GM21723 (cell line): ENCODE results near the gene WNT2.
"Not testable (repeated sequence)": the region's sequence is repeated elsewhere in the genome, so short reads cannot be mapped to it uniquely, and the experiment has no call there.

Source experiments
- ATAC-seq: cut with Tn5 transposase; IDR thresholded peaks from one replicate; pipeline ENCODE4 v1.9.1; 2021; ENCODE audit warnings: mild to moderate bottlenecking, moderate library complexity; ENCODE audit not compliant: unreplicated experiment

The WNT2 gene

DNA sequence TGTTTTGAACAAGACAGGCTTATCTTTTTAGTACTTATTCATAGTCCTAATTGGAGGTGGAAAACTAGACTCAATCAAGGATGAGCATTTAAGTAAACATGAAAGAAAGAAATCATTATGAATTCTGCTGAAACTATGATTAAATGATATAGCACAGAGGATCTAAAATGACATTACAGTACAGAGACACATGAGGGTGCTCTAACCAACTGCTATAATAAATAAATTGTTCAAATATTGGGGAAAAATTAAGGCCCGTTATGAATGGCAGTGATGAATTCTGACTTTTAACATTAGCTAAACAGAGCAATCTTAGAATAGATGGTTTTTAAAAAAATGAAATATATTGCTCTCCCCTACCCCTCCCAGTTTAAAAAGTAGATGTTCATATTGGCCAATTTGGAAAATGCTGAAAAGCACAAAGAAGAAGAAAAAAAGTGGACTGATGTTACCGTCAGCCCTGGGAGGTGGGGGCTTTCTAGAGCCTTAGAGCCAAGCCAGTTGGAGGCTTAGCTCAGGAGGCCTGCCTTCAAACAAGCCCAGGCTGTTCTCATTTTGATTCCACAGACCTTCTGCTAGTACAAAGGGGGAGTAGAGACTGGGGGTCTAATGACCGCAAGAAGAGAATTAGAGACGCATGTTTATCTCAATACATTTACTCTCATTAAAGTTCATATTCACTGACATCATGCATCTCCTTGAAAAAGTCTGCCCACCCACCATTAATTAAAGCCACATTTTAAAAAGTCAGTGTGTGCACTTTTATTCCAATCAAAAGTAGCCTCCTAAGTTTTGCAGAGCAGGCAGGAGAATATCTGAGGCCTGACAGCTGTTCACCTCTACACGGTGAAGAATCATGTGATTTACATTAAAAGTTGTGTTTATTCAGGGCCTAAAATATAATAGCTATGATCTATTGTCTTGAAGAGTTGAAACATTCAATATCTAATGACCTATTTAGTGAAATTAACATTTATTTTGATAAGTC lies 10.0 kb downstream of the WNT2 start:
- no peak for ATAC-seq

DNA sequence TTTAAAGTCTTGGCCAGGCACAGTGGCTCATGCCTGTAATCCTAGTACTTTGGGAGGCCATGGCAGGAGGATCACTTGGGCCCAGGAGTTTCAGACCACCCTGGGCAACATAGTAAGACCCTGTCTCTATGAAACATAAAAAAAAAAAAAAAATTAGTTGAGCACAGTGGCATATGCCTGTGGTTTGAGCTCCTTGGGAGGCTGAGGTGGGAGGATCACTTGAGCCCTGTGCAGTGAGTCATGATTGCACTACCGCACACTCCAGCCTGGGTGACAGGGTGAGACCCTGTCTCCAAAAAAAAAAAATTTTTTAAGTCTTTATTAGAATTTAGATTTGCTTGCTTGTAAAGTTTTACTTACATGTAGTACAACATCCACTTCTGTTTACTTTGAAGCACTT lies 14.0 kb downstream of the WNT2 start:
- ATAC-seq = no peak

DNA sequence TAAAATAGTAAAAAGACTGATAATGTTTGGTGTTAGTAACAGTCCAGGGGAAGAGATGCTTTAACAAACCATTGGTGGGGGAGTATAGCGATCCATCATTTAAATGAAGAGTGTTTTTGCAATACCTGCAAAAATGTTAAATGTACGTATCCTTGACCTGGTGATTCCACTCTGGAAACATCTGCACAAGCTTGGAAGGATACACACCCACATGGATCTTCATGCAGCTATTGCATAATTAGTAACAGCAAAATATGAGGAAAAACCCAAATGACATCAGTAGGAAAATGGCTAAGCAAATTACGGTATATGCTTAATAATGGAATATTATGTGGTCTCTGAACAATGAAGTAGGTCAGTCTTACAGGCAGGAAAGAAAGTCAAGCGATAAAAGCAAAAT lies 20.5 kb downstream of the WNT2 start:
- no peak for ATAC-seq

DNA sequence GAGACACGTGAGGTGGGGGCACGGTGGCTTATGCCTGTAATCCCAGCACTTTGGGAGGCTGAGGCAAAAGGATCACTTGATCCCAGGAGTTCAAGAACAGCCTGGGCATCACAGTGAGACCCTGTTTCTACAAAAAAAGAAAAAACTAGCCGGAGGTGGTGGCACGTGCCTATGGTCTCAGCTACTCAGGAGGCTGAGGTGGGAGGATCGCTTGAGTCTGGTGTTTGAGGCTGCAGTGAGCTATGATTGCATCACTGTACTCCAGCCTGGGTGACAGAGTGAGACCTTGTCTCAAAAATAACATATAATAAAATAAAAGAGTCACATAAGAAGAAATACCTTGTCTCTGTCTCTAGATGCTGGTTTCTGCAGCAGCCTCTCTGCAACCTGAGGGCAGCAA lies 22.4 kb downstream of the WNT2 start:
- ATAC-seq = not testable (repeated sequence)

DNA sequence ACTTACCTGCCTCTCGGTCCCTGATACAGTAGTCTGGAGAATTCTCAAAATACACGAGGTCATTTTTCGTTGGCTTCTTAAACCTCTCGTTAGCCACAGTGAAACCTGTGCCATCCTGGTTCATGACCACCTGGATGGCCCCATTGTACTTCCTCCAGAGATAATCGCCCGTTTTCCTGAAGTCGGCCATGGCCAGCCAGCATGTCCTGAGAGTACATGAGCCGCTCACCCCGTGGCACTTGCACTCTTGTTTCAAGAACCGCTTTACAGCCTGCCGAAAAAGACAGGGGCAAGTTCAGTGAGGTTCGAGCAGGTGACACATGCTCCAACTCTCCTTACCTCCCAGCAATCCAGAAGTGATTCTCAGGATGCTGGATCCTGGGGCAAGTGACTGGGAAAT lies 25.3 kb downstream of the WNT2 start:
- ATAC-seq = no peak

DNA sequence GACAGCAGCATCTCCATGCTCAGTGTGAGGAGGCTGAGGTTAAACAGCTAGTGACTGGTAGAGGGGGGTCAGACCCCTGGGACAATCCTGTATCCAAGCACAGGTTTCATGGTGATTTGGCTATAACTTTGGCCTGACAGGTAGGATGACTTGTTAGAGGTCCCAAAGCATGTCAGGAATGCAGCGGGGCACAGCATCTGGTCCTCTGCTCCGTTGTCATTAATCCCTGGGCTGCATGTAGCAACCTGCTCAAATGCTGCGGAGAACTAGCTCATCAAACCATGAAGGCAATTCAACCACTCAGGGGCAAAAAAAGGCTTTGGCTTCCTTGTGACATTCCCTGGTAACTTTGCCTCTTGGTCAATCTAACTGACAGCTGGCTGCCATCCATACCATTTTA lies 26.8 kb downstream of the WNT2 start:
- no peak for ATAC-seq

DNA sequence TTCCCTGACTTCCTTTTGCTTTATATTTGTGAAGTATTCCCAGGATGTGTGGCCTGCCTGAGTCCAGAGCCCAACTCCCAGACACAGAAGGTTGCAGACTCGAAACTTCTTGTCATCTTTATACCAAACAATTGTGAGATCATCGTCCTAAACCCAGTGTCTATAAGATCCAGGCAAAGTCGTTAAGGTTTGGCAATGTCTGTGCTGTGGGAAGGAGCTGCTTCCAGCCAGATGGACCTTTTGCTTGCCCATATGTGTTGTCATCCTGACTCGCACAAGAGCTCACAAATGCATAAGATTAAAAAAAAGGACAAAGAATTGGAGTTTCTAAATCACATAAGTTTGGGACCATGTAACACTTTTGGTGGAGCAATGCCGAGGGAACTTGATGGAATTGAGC lies 37.0 kb downstream of the WNT2 start:
- no peak for ATAC-seq

DNA sequence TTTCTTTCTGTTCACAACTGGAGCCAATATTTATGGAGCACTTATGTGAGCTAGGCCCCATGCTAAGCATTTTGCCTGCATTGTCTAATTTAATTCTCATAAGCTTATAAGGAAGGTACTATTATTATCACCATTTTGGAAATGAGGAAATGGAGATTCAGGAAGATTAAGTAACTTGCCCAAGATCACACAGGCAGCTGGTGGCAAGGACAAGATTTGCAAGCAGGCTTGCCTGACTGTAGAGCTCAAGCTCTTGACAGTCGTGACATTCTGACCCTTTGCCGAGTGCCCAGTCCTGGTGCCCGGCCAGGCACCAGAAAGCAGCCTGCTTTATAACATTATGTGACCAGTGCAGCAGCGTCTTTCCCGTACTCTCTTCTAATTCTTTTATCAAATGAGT lies 38.2 kb downstream of the WNT2 start:
- ATAC-seq = no peak

DNA sequence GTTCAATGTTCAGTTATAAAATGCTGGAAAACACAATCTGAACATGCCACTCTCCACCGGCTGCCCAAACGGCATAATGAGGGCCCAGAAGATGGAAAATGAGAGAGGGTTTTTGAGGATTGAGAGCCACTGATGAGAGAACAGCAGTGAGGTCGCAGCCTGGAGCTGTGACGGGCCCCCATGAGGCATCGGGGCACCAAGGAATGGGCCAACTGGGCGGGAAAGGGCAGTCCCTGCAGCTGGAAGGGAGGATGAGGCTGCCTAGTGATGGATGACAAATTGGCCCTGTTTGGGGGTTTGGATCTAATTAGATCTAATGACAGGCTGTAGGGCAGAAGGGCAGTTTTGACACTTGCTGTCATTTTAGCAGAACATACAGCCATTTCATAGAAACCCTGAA lies 39.1 kb downstream of the WNT2 start:
- no peak for ATAC-seq

DNA sequence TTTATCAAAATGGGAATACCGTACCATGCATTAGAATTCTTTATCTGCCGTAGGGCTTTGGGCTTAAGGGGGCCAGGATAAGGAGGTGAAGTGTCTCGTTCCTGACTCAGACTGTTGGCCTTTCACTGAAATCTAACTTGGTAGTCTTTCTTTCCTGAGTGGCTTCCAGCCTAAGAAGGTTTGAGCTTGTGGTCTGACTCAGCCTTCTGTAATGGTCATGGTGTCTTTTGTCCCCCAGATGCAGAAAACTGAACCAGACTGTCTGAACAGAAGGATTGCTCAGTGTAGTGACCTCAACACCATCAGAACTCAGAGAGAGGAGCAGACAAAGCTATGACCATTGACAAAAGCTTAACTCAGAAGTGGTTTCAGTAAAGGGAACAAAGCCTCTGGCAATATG lies 39.5 kb downstream of the WNT2 start:
- ATAC-seq = no peak

DNA sequence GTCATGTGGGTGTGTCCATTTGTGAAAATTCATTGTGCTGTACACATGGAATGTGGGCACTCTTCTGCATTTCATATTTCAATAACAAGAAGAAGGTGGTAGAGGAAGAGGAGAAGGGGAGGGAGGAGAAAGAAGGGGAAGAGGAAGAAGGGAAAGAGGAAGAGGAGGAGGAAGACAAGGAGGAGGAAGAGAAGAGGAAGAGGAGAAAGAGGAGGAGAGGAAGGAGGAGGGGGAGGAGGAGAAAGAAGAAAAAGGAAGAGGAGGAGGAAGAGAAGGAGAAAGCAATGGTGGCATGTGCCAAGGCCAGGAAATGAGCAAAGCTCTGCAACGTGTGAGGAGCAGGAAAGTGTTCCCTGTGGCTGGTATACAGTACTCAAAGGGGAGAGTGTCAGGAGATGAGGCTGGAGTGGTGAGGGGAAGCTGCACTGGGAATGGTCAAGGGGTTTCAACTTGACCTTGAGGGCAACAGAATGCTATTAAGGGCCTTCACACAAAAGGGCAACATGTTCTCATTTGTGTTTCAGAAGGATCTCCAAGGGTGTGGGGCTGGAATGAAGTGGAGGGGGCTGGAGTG lies 40.5 kb downstream of the WNT2 start:
- ATAC-seq = no peak

DNA sequence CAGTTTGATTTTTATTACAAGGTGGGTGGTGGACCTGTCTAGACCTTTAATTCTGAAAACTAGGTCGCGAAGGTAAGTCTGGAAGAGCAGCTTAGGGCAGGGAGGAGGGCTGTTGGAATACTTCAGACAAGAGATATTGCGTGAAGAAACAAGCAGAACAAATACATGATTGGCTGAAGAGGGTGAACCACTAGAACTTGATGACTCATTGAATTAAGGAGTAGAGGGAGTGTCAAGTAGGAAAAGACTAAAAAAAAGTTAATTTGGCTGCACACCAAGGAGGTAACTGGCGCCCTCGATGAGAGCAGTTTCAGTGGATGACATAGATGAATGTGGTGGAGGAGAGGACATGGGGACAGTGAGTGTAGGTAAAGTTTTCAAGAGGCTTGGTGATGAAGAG lies 41.3 kb downstream of the WNT2 start:
- no peak for ATAC-seq

DNA sequence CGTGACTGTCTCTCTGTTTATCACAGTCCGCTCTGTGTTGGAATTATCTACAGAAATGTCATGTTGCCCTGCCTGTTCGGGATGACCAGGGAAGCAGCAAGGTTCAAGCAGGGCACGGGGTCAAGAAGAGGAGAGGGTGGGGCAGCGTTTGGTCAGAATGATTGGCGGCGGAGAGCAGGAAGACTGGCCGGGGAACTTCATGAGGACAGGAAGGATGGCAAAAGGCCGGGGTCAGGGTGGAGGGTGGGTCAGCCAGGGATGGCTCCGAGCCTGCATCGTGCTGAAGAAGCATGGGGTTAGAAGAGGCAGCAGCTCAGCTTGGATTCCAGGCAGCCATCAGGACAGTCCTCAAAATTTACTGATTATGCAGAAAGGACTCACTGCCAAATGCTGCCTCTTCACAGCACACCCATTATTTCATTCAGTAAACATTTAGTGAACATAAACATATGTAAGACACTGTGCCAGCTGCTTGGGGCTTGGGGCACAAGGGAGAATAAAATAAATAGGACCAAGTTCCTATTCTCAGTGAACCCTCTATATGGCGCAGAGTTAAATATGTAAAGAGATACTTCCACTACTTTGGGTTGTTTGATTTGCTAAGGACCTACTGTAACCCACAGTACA lies 42.8 kb downstream of the WNT2 start:
- ATAC-seq = no peak

DNA sequence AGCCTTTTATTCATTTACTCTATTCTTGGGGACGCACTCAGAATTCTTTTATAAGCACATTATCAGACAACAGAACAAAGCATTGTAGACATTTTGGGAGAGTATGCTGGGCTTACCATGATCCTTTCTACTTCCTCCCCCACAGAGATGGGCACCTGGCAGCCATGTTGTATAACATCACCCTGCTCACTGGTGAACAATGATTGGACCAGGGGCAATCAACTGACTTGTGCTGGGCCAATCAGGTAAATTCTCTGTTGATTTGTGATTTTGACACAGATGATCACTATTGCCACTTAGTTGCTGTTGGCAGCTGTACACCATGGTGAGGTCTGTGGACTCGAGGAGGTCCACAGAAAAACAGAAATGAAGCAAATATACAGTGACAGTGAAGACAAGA lies 43.7 kb downstream of the WNT2 start:
- no peak for ATAC-seq

DNA sequence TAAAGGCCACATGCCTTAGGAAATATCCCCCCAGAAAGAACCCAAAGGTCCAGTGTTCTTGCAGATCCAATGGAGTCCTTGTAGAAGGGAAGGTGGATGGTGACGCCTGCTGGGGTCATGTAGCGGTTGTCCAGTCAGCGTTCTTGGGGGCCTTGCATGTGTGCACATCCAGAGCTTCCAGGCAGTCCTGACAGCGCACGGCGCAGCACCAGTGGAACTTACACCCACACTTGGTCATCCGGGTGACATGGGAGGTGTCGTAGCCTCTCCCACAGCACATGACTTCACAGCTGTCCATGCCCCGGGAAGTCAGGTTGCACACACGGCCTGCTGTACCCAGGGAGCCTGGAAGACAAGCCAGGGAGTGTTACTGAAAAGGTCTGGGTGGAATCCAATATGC lies 44.8 kb downstream of the WNT2 start:
- no peak for ATAC-seq

DNA sequence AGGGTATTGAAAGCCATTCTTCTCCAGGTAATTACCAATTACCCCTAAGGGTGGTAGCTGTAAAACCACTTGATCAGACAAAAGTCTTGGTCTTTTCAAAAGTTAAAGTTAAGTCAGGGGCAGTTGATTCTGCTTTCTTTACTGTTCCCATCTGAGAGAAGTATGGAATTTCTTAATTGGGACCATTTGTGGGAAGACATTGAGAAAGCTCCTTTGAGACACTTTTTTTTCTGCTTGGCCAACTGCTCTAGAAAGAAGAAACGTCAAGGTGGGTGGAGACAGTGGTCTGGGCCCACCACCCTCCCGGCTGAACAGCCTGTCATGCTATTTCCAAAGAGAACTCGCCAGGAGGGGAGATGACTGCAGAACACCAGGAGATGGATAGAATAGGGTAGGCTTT lies 45.3 kb downstream of the WNT2 start:
- ATAC-seq = no peak

DNA sequence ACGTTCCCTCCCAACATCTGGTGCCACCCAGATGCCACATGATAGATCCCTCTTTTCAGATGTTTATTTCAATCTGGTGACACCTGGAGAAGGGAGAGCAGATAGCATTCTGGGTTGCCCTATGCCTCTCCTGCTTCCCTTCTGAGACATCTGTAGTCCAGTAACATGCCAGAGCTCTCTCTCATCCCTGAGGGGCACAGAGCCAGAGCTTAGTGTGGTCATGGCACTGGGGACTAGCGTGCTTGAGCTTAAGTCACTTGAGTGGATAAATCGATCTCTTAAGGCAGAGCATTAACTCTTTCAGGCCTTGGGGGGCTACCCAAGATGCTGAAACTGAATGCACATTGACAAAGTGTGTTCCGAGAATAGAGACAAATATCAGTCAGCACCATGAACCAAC lies 47.9 kb downstream of the WNT2 start:
- no peak for ATAC-seq

DNA sequence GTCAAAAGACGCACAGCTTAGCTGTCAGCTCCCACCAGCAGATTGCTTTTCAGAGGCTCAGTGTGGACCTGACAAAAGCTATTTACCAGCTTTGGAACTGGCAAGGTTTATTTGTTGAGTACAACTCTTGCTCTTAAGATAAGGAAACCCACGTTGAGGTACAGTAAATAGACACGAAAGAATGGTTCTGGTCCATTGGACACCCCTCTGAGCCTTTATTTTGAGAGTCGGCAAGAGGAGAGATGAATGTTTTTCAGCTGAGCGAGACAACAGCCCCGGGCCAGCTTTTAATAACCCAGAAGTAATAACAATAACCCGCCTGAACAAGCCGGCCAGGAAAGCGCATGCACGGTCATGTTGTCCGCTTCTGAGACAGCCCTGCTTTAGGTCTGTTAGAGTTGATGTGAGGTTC lies 49.0 kb downstream of the WNT2 start:
- ATAC-seq = no peak

DNA sequence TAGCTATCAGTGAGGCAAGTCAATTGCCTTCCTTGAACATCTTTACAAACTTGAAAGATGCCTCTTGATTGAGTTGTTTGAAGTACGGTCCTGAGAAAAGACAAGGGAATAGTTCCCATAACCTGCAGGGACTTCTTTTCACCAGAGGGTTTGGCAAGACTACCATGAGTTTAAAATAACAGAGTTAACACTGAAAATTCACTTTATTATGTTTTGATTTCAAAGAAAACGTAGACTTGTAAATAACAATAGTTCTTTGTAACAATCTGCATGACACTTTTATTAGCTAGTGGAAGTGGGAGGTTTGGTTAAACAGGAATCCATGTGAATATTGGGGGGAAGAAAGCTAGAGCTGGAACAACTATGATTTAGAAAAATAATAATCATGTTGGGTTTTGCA lies 49.5 kb downstream of the WNT2 start:
- no peak for ATAC-seq

DNA sequence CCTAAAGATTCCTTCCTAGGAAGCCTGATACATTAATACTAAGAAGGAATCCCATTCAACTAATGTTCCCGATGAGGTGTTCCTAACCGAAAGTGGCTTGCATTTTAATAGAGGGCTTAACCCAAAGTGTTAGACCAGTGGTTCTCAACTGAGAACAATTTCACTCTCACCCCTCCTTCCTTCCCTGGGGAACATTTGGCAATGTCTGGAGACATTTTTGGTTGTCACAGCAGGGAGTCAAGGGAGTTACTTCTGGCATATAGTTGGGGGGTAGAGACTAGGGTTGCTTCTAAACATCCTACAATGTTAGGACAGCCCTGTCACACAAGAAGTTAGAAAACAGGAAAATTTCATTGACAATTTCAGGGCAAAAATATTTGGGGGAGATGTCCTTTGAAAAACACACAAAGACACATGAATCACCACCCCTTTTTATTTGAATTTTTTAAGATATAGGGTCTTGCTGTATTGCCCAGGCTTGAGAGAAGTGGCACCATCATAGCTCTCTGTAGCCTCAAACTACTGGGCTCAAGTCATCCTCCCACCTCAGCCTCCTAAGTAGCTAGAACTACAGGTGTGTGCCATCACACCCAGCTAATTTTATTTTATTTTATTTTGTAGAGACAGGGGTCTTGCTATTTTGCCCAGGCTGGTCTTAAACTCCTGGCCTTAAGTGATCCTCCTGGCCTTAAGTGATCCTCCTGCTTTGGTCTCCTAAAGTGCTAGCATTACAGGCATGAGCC lies 50.7 kb downstream of the WNT2 start:
- ATAC-seq = no peak

DNA sequence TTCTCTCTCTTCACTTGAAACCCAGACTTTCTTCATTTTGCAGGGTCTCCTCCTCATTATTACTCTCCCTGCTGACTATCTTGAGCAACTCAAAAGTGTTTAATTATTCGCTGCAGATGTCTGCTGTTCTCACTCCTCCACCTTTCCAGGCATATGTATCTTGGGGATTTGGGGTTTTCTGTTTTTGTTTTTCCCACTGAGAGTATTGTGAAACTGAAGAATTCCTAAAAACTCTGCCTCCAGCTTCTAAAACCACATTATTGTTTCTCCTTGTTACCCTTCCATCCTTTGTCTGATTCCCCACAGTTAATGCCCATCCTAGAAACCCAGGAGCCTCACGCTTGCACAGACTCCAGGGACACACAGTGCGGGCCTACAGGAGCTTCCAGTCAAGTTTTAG lies 51.3 kb downstream of the WNT2 start:
- ATAC-seq = no peak
